Upper lobe of left lung (tissue), 4 donors: ENCODE measurements around the gene TDRD12.

Experiments
- EP300 ChIP-seq, 4 donors: sonication (generic); formaldehyde crosslinking; IDR thresholded peaks; one replicate each; pipeline ENCODE4 v1.5.1; 2017; ENCODE audit warnings: antibody characterized with exemption in 4 of 4, control low read depth in 2 of 4
- POLR2A ChIP-seq, 4 donors: fragments of 450-650 bp; IDR thresholded peaks; one replicate each; pipeline ENCODE4 v1.5.1; 2016 to 2017; ENCODE audit warnings: antibody characterized with exemption in 4 of 4, mild to moderate bottlenecking in 2 of 4
- POLR2AphosphoS5 ChIP-seq, 2 donors: sonication (generic); formaldehyde crosslinking; IDR thresholded peaks; one replicate each; pipeline ENCODE4 v1.5.1; 2017; ENCODE audit warnings: antibody characterized with exemption in 2 of 2
- TF ChIP-seq, protein P1 (sequence below), 6 experiments: fragments of 450-650 bp in 4 of 6; fragments of 200-600 bp in 2 of 6; sonication (generic) in 2 of 6; IDR thresholded peaks; one replicate each; pipeline ENCODE4 v1.5.1; 2016 to 2019; ENCODE audit warnings: antibody characterized with exemption in 6 of 6

DNA sequence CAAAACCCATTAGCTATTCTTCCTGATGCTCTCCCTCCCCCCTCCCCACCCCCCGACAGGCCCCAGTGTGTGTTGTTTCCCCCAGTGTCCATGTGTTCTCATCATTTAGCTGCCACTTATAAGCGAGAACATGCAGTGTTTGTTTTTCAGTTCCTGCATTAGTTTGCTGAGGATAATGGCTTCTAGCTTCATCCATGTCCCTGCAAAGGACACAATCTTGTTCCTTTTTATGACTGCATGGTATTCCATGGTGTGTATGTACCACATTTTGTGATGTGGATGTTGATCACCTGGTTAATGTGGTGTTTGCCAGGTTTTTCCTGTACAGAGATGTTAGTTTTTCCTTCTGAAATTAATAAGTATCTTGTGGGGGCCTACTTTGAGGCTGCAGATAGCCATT, 31.5 kb downstream of the TDRD12 start:
- no peak for TF ChIP-seq POLR2AphosphoS5 (IDR thresholded peaks at IDR 0.05)
- TF ChIP-seq, protein P1, sequence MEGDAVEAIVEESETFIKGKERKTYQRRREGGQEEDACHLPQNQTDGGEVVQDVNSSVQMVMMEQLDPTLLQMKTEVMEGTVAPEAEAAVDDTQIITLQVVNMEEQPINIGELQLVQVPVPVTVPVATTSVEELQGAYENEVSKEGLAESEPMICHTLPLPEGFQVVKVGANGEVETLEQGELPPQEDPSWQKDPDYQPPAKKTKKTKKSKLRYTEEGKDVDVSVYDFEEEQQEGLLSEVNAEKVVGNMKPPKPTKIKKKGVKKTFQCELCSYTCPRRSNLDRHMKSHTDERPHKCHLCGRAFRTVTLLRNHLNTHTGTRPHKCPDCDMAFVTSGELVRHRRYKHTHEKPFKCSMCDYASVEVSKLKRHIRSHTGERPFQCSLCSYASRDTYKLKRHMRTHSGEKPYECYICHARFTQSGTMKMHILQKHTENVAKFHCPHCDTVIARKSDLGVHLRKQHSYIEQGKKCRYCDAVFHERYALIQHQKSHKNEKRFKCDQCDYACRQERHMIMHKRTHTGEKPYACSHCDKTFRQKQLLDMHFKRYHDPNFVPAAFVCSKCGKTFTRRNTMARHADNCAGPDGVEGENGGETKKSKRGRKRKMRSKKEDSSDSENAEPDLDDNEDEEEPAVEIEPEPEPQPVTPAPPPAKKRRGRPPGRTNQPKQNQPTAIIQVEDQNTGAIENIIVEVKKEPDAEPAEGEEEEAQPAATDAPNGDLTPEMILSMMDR (IDR thresholded peaks at IDR 0.05): no peak
- no peak for TF ChIP-seq POLR2A (IDR thresholded peaks at IDR 0.05)
- TF ChIP-seq EP300 (IDR thresholded peaks at IDR 0.05): no peak
